Esophagus squamous epithelium (tissue), 4 donors: ENCODE results near the gene DOCK3.

Experiments
- POLR2A ChIP-seq, 4 donors: fragments of 450-650 bp; IDR thresholded peaks; one replicate each; pipeline ENCODE4 v1.6.1; 2017; ENCODE audit warnings: antibody characterized with exemption in 4 of 4, mild to moderate bottlenecking in 4 of 4, moderate library complexity in 3 of 4
- TF ChIP-seq, protein P1 (sequence below), 6 experiments: fragments of 450-650 bp in 4 of 6; fragments of 200-600 bp in 2 of 6; sonication (generic) in 2 of 6; IDR thresholded peaks; one replicate each; pipeline ENCODE4 v1.5.1; 2016 to 2019; ENCODE audit warnings: antibody characterized with exemption in 6 of 6, mild to moderate bottlenecking in 4 of 6, moderate library complexity in 4 of 6

DNA sequence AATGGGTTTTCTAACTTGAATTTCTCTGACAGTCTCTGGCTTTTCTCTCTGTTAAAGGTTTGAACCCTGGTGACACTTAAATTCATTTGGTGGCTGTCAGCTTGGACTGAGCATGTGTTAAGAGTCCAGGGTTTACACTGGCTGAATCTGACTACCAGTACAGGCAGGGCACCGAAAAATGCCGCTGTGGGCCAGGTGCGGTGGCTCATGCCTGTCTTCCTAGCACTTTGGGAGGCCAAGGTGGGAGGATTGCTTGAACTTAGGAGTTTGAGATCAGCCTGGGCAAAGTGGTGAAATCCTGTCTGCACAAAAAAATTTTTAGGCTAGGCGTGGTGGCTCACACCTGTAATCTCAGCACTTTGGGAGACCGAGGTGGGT, 712.1 kb downstream of the DOCK3 start:
- TF ChIP-seq, protein P1, sequence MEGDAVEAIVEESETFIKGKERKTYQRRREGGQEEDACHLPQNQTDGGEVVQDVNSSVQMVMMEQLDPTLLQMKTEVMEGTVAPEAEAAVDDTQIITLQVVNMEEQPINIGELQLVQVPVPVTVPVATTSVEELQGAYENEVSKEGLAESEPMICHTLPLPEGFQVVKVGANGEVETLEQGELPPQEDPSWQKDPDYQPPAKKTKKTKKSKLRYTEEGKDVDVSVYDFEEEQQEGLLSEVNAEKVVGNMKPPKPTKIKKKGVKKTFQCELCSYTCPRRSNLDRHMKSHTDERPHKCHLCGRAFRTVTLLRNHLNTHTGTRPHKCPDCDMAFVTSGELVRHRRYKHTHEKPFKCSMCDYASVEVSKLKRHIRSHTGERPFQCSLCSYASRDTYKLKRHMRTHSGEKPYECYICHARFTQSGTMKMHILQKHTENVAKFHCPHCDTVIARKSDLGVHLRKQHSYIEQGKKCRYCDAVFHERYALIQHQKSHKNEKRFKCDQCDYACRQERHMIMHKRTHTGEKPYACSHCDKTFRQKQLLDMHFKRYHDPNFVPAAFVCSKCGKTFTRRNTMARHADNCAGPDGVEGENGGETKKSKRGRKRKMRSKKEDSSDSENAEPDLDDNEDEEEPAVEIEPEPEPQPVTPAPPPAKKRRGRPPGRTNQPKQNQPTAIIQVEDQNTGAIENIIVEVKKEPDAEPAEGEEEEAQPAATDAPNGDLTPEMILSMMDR (IDR thresholded peaks at IDR 0.05) = no peak
- TF ChIP-seq POLR2A (IDR thresholded peaks at IDR 0.05) = no peak
